SK-N-SH (cell line): ENCODE results near the gene ACSL3.

Experiments used
- EP300 ChIP-seq, 2 experiments: IDR thresholded peaks; 2 replicates each; pipeline versions ENCODE4 v1.4.0 to v1.6.1; 2012; ENCODE audit warnings: borderline replicate concordance in 1 of 2, low read depth in 1 of 2, low read length in 1 of 2
- POLR2AphosphoS5 ChIP-seq: IDR thresholded peaks from 2 replicates; pipeline ENCODE4 v1.6.1; 2012; ENCODE audit warnings: low read depth, low read length
- SMC3 ChIP-seq: IDR thresholded peaks from 2 replicates; pipeline ENCODE4 v1.6.1; 2012; ENCODE audit warnings: low read depth, low read length, improper control_type of control experiment
- TEAD4 ChIP-seq: IDR thresholded peaks from 2 replicates; pipeline ENCODE4 v1.4.0; 2012; ENCODE audit warnings: mild to moderate bottlenecking, borderline replicate concordance; ENCODE audit not compliant: insufficient read depth
- USF1 ChIP-seq: IDR thresholded peaks from 2 replicates; pipeline ENCODE4 v1.4.0; 2012; ENCODE audit warnings: low read depth, borderline replicate concordance
- TF ChIP-seq, protein P1 (sequence below): fragments of 200-600 bp; sonication (generic); IDR thresholded peaks from 2 replicates; pipeline ENCODE4 v1.6.1; 2017; ENCODE audit warnings: antibody characterized with exemption, mild to moderate bottlenecking, moderate library complexity

- TF ChIP-seq, protein P1, sequence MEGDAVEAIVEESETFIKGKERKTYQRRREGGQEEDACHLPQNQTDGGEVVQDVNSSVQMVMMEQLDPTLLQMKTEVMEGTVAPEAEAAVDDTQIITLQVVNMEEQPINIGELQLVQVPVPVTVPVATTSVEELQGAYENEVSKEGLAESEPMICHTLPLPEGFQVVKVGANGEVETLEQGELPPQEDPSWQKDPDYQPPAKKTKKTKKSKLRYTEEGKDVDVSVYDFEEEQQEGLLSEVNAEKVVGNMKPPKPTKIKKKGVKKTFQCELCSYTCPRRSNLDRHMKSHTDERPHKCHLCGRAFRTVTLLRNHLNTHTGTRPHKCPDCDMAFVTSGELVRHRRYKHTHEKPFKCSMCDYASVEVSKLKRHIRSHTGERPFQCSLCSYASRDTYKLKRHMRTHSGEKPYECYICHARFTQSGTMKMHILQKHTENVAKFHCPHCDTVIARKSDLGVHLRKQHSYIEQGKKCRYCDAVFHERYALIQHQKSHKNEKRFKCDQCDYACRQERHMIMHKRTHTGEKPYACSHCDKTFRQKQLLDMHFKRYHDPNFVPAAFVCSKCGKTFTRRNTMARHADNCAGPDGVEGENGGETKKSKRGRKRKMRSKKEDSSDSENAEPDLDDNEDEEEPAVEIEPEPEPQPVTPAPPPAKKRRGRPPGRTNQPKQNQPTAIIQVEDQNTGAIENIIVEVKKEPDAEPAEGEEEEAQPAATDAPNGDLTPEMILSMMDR = no peak
- no peak for TF ChIP-seq EP300 (IDR thresholded peaks at IDR 0.05; ENCODE audit: borderline replicate concordance in 1 of 2, low read depth in 1 of 2, low read length in 1 of 2)
- no peak for TF ChIP-seq POLR2AphosphoS5
- TF ChIP-seq SMC3 = no peak
- no peak for TF ChIP-seq TEAD4
- TF ChIP-seq USF1 = no peak
These were observed 39.5 kb downstream of the ACSL3 start for GRCh38 chr2:222900354-222900753.
